H9 (cell line): ENCODE results near the gene MSS51. TPM values are rescaled to one million over a fixed set of nuclear protein-coding genes. Genes with fewer than 3 reads are reported as not detected.

ENCODE experiments used
- DNase-seq: peaks from one replicate; pipeline ENCODE4 v3.0.0-alpha.2; 2017
- H2AFZ ChIP-seq: one replicate; pipeline ENCODE4 v1.6.1; 2013; ENCODE audit warnings: mild to moderate bottlenecking, low read length, control low read depth, moderate library complexity
- H2AK5ac ChIP-seq: 2 replicates; pipeline ENCODE4 v1.6.1; 2013; ENCODE audit warnings: low read length, control low read depth, mixed read lengths; ENCODE audit not compliant: insufficient read length
- H2BK120ac ChIP-seq: one replicate; pipeline ENCODE4 v1.6.1; 2013; ENCODE audit warnings: low read depth, mild to moderate bottlenecking, low read length, control low read depth, inconsistent platforms; ENCODE audit not compliant: poor library complexity, severe bottlenecking
- H2BK12ac ChIP-seq: 2 replicates; pipeline ENCODE4 v1.6.1; 2013; ENCODE audit warnings: low read length, control low read depth, mixed read lengths, low read depth; ENCODE audit not compliant: insufficient read length
- H2BK15ac ChIP-seq: 2 replicates; pipeline ENCODE4 v1.6.1; 2013; ENCODE audit warnings: low read depth, low read length, control low read depth
- H2BK20ac ChIP-seq: one replicate; pipeline ENCODE4 v1.6.1; 2013; ENCODE audit warnings: low read depth, mild to moderate bottlenecking, low read length, control low read depth, inconsistent platforms; ENCODE audit not compliant: poor library complexity, severe bottlenecking
- H2BK5ac ChIP-seq: 2 replicates; pipeline ENCODE4 v1.6.1; 2013; ENCODE audit warnings: low read length, control low read depth, mixed read lengths; ENCODE audit not compliant: insufficient read length
- H3K14ac ChIP-seq: 2 replicates; pipeline ENCODE4 v1.6.1; 2013; ENCODE audit warnings: low read length, control low read depth; ENCODE audit not compliant: insufficient read depth
- H3K18ac ChIP-seq: 2 replicates; pipeline ENCODE4 v1.6.1; 2013; ENCODE audit warnings: low read depth, mild to moderate bottlenecking, mixed read lengths, low read length, control low read depth; ENCODE audit not compliant: insufficient read length
- H3K23ac ChIP-seq: 2 replicates; pipeline ENCODE4 v1.6.1; 2013; ENCODE audit warnings: low read length, control low read depth, mixed read lengths, low read depth; ENCODE audit not compliant: insufficient read length
- H3K23me2 ChIP-seq: 2 replicates; pipeline ENCODE4 v1.6.1; 2013; ENCODE audit warnings: low read depth, mild to moderate bottlenecking, mixed read lengths, low read length, control low read depth; ENCODE audit not compliant: insufficient read length, poor library complexity, severe bottlenecking
- H3K27ac ChIP-seq: 2 replicates; pipeline ENCODE4 v1.5.1; 2013; ENCODE audit warnings: low read length, control low read depth, mixed read lengths, low read depth; ENCODE audit not compliant: insufficient read length
- H3K27me3 ChIP-seq: 2 replicates; pipeline ENCODE4 v1.6.1; 2013; ENCODE audit warnings: low read length, control low read depth, inconsistent platforms; ENCODE audit not compliant: insufficient read depth
- H3K4ac ChIP-seq: 2 replicates; pipeline ENCODE4 v1.6.1; 2013; ENCODE audit warnings: low read depth, mild to moderate bottlenecking, control low read depth, inconsistent platforms, low read length, moderate library complexity
- H3K4me1 ChIP-seq: 2 replicates; pipeline ENCODE4 v1.6.1; 2013; ENCODE audit warnings: low read length, control low read depth, inconsistent platforms; ENCODE audit not compliant: insufficient read depth
- H3K4me2 ChIP-seq: 2 replicates; pipeline ENCODE4 v1.6.1; 2013; ENCODE audit warnings: low read length, control low read depth, mixed read lengths; ENCODE audit not compliant: insufficient read length, insufficient read depth
- H3K56ac ChIP-seq: 2 replicates; pipeline ENCODE4 v1.6.1; 2013; ENCODE audit warnings: low read depth, mild to moderate bottlenecking, mixed read lengths, low read length, control low read depth; ENCODE audit not compliant: insufficient read length
- H3K79me1 ChIP-seq: 2 replicates; pipeline ENCODE4 v1.6.1; 2013; ENCODE audit warnings: low read depth, mild to moderate bottlenecking, moderate library complexity, low read length, control low read depth, inconsistent platforms; ENCODE audit not compliant: insufficient read depth, poor library complexity, severe bottlenecking
- H3K79me2 ChIP-seq: 2 replicates; pipeline ENCODE4 v1.6.1; 2013; ENCODE audit warnings: low read length, control low read depth, inconsistent platforms; ENCODE audit not compliant: insufficient read depth
- H3K9ac ChIP-seq: 2 replicates; pipeline ENCODE4 v1.6.1; 2013; ENCODE audit warnings: low read length, control low read depth, mixed read lengths; ENCODE audit not compliant: insufficient read length; ENCODE audit errors: extremely low read depth
- H3K9me3 ChIP-seq: one replicate; pipeline ENCODE4 v1.6.1; 2013; ENCODE audit warnings: low read depth, low read length, inconsistent platforms; ENCODE audit not compliant: control insufficient read depth
- H3T11ph ChIP-seq: one replicate; pipeline ENCODE4 v1.6.1; 2013; ENCODE audit warnings: mild to moderate bottlenecking, low read length, control low read depth, inconsistent platforms
- H4K20me1 ChIP-seq: one replicate; pipeline ENCODE4 v1.6.1; 2013; ENCODE audit not compliant: control insufficient read depth, insufficient read length, insufficient read depth
- H4K5ac ChIP-seq: 2 replicates; pipeline ENCODE4 v1.6.1; 2013; ENCODE audit warnings: low read depth, mild to moderate bottlenecking, mixed read lengths, low read length, control low read depth; ENCODE audit not compliant: insufficient read length
- H4K8ac ChIP-seq: replicated peaks from 2 replicates; pipeline ENCODE4 v1.6.1; 2013; ENCODE audit warnings: low read length, control low read depth, mixed read lengths, low read depth; ENCODE audit not compliant: insufficient read length
- H4K91ac ChIP-seq: 2 replicates; pipeline ENCODE4 v1.6.1; 2013; ENCODE audit warnings: low read depth, mild to moderate bottlenecking, moderate library complexity, mixed read lengths, low read length, control low read depth; ENCODE audit not compliant: insufficient read length
- H3K27ac Mint-ChIP-seq, 3 experiments: 2 replicates in 2 of 3; 3 replicates in 1 of 3; pipeline ENCODE4 v1.8.0; 2020 to 2021; ENCODE audit warnings: mixed read lengths in 3 of 3, mild to moderate bottlenecking in 1 of 3, moderate library complexity in 1 of 3
- H3K27me3 Mint-ChIP-seq: 2 replicates; pipeline ENCODE4 v1.8.0; 2021; ENCODE audit warnings: low read depth, mild to moderate bottlenecking, moderate library complexity, mixed read lengths
- H3K36me3 Mint-ChIP-seq, 3 experiments: 2 replicates in 2 of 3; 3 replicates in 1 of 3; pipeline ENCODE4 v1.8.0; 2020 to 2021; ENCODE audit warnings: low read depth in 3 of 3, mixed read lengths in 3 of 3; ENCODE audit not compliant: insufficient read depth in 1 of 3
- H3K4me1 Mint-ChIP-seq, 2 experiments: 2 replicates each; pipeline ENCODE4 v1.8.0; 2020; ENCODE audit warnings: mixed read lengths in 2 of 2
- H3K4me3 Mint-ChIP-seq, 2 experiments: 2 replicates in 1 of 2; 3 replicates in 1 of 2; pipeline ENCODE4 v1.8.0; 2020 to 2021; ENCODE audit warnings: mild to moderate bottlenecking in 2 of 2, mixed read lengths in 2 of 2, moderate library complexity in 1 of 2
- H3K9me3 Mint-ChIP-seq, 2 experiments: 2 replicates in 1 of 2; 3 replicates in 1 of 2; pipeline ENCODE4 v1.8.0; 2020; ENCODE audit warnings: mild to moderate bottlenecking in 2 of 2, mixed read lengths in 2 of 2, moderate library complexity in 1 of 2
- CTCF ChIP-seq: fragments of 200-600 bp; sonication (generic); conservative IDR thresholded peaks from 3 replicates; pipeline ENCODE4 v1.8.0; 2021; ENCODE audit warnings: antibody characterized with exemption, mild to moderate bottlenecking
- WGBS: extraction: QIAGEN DNeasy Blood & Tissue Kit; methylation state at CpG from one replicate; pipeline ENCODE4 v1.1.7; 2013; ENCODE audit warnings: missing lambda C conversion rate, low lambda C conversion rate, mixed read lengths; ENCODE audit not compliant: insufficient read length; ENCODE audit errors: extremely low coverage; 5-methylcytosine and 5-hydroxymethylcytosine counted together
- total RNA-seq: library from RNA; stranded (reverse); gene quantifications from 2 replicates; pipeline ENCODE4 v1.2.1, GENCODE V29; 2021

The MSS51 gene
- total RNA-seq, 1 experiment from 2014 or later, result 1.9 TPM

- H3K9me3 Mint-ChIP-seq, result peaks cover 0 to 3% of the 10 kb centered on the region in 2 experiments; a peak in 1 of 5 replicates
- no peak for DNase-seq
- H2BK5ac ChIP-seq, result no peak overlapping the region
- no peaks in the 10 kb centered on the region; a peak in 1 of 4 replicates for H3K4me1 Mint-ChIP-seq
- no peak overlapping the region for H2BK120ac ChIP-seq
- H3K27me3 Mint-ChIP-seq, result no peaks in the 10 kb centered on the region
- H2BK12ac ChIP-seq, result no peak overlapping the region
- no peak overlapping the region for H2AFZ ChIP-seq
- no CpG with 5 or more reads among the region's 6 CpGs for WGBS
- no peak overlapping the region for H3K56ac ChIP-seq
- no peak overlapping the region for H3K27ac Mint-ChIP-seq
- H3K36me3 Mint-ChIP-seq, result peaks cover under 1 to 20% (median 17%) of the 10 kb centered on the region in 3 experiments; a peak in 6 of 7 replicates
- no peak overlapping the region for H4K91ac ChIP-seq
- H3K4me1 ChIP-seq, result no peaks in the 10 kb centered on the region
- H3K9me3 ChIP-seq, result no peaks in the 10 kb centered on the region
- no peak overlapping the region for H2BK20ac ChIP-seq
- H2BK15ac ChIP-seq, result no peak overlapping the region
- H3K14ac ChIP-seq, result no peak overlapping the region
- peaks cover 11% of the 10 kb centered on the region for H3K79me1 ChIP-seq
- H3K27me3 ChIP-seq, result no peaks in the 10 kb centered on the region
- TF ChIP-seq CTCF, result no peak
- no peaks in the 10 kb centered on the region for H3K23me2 ChIP-seq
- H3T11ph ChIP-seq, result no peak overlapping the region
- H3K4ac ChIP-seq, result no peak overlapping the region
- no peak overlapping the region for H3K23ac ChIP-seq
- no peak overlapping the region for H3K27ac ChIP-seq
- H4K8ac ChIP-seq, result no peak overlapping the region
- no peaks in the 10 kb centered on the region; the same call in 1 of the 2 replicates for H3K79me2 ChIP-seq
- H2AK5ac ChIP-seq, result no peak overlapping the region
- no peak overlapping the region for H3K4me2 ChIP-seq
- H3K18ac ChIP-seq, result no peak overlapping the region
- H3K9ac ChIP-seq, result no peak overlapping the region
- H3K4me3 Mint-ChIP-seq, result no peak overlapping the region
- no peak overlapping the region for H4K5ac ChIP-seq
- H4K20me1 ChIP-seq, result no peaks in the 10 kb centered on the region
These were observed 31.7 kb downstream of the MSS51 start for GRCh38 chr10:73401636-73402035.
